ENCODE results near the gene SLC25A28.

SLC25A28 gene

GRCh38 chr10:99583687-99584086, 36.6 kb downstream of the SLC25A28 start:
- FAIRE-seq = no peak

- FAIRE-seq = no peak
These were observed 37.9 kb downstream of the SLC25A28 start for GRCh38 chr10:99582255-99582770.

GRCh38 chr10:99579971-99580370, 40.3 kb downstream of the SLC25A28 start:
- FAIRE-seq = no peak

GRCh38 chr10:99573790-99574189, 46.4 kb downstream of the SLC25A28 start:
- no peak for FAIRE-seq

GRCh38 chr10:99571816-99572215, 48.4 kb downstream of the SLC25A28 start:
- no peak for FAIRE-seq

DNA sequence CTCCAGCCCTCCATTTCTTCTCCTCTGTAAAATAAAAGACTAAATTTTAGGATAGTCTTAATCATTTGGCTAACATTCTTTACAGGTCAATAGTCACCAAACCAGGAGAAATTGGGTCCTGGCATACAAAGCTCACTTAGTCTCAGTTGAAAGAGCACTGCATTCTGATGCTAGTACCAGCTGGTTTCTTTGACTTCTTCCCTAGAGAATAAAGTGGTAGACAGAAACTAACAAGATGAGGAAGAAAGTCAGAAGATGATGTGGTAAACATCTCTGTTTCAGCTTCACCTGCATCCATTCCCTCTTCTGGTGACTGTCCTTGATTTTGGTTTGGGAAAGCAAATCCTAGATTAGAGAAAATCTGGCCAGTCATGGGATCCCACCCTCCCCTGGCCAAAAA, 50.3 kb downstream of the SLC25A28 start:
- no peak for FAIRE-seq

DNA sequence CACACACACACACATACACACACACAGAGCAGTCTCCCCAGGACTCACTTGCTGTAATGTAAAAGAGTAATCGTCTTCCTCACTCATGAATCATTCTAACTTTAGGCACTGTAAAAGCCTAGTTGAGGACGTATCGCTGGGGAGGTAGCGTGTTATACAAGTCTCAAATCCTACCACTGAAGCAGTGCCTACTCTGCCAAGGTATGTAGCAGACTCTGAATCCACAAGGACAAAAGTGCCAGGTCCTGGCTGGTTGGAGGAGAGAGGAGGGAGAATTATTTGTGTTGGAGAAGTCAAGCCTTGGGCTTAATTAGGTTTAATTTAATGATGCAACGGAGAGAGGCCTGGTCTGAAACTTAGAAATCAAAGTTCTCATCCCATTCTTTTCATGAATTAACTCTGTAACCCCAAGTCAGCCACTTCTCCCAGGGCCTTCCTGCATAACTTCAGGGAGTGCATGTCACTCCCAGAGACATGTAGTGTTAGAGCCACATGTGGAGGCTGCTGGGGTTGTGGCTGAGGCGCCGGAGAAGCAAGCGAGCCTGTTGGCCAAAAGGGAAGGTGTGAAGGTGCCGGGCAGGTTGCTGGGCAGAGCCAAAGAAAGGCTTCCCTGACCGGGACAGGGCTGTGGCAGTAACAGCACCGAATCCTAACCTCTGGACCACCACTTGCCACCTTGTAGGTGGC, 50.8 kb downstream of the SLC25A28 start:
- no peak for FAIRE-seq

GRCh38 chr10:99565166-99565565, 55.1 kb downstream of the SLC25A28 start:
- FAIRE-seq = no peak

- FAIRE-seq = no peak
These were observed 55.9 kb downstream of the SLC25A28 start for GRCh38 chr10:99564361-99564760.

GRCh38 chr10:99562631-99563030, 57.6 kb downstream of the SLC25A28 start:
- FAIRE-seq = no peak

All from A204.1 (cell line).